GM12892 (cell line): ENCODE measurements around the gene VAV2.

Source experiments
- POLR2A ChIP-seq: IDR thresholded peaks from 2 replicates; pipeline ENCODE4 v1.6.1; 2011; ENCODE audit warnings: low read depth, low read length, control low read depth
- POLR2AphosphoS5 ChIP-seq: IDR thresholded peaks from 2 replicates; pipeline ENCODE4 v1.6.1; 2011; ENCODE audit warnings: low read depth, low read length, control low read depth
- TAF1 ChIP-seq: IDR thresholded peaks from 2 replicates; pipeline ENCODE4 v1.6.1; 2011; ENCODE audit warnings: low read depth, mild to moderate bottlenecking, control low read depth, low read length, borderline replicate concordance

- no peak for TF ChIP-seq POLR2AphosphoS5
- no peak for TF ChIP-seq TAF1
- no peak for TF ChIP-seq POLR2A
These were observed 32.1 kb downstream of the VAV2 start for GRCh38 chr9:133959966-133960567.
